ENCODE results near the gene STX2.
A peak's percentile ranks its signal among the peaks of the same experiment; 100 is the strongest.
"Not testable (repeated sequence)": the region's sequence is repeated elsewhere in the genome, so short reads cannot be mapped to it uniquely, and the experiment has no call there.

The STX2 gene

GRCh38 chr12:130800312-130800711, 38.7 kb downstream of the STX2 start:
- no peak for DNase-seq (ENCODE audit: low spot score)

GRCh38 chr12:130799051-130799450, 40.0 kb downstream of the STX2 start:
- DNase-seq (ENCODE audit: low spot score) = no peak

DNA sequence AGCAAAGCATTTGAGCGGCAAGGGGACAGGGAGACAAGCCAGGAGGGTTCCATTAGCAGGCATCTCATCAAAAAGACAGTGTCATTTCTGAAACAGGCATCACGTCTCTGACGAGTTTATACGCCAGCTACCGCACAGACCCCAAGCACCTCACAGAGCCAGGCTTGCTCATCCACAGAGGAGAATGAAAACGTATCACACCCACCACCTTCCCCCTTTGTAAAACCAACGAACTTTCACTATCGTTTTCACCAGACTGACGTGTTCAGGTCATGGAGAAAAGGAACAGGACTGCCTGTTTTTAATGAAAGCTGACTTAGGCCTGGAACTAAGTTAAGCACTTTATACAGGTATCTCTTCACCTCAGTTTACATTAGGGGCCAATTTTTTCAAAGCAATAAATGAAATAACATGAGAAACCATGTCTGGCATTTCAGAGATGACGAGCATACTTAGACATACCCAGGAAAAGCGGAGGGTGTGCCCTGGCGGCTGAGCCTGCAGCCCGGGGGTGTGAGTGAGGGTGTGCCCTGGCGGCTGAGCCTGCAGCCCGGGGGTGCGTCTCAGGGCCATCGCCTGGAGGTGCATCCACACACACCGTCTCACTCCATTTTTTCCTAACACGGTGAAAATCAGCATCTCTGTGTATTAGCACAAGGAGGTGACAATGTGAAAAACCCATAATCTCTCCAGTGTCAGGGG, 41.9 kb downstream of the STX2 start:
- DNase-seq (ENCODE audit: low spot score) = no peak

DNA sequence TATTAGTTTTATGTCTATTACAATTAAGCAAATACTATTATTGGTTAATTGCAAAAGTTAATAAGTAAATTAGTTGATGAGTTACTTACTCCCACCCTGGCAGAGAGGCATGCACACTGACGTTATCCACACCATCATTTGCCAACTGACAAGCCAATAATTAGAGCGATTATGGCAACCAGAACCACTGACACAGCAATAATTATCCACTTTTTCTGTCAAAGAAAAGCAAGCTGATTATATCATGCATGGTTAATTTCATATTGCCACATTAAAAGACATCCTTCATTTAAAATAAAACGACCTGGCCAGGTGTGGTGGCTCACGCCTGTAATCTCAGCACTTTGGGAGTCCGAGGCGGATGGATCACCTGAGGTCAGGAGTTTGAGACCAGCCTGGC, 43.1 kb downstream of the STX2 start:
- DNase-seq (ENCODE audit: low spot score) = no peak

DNA sequence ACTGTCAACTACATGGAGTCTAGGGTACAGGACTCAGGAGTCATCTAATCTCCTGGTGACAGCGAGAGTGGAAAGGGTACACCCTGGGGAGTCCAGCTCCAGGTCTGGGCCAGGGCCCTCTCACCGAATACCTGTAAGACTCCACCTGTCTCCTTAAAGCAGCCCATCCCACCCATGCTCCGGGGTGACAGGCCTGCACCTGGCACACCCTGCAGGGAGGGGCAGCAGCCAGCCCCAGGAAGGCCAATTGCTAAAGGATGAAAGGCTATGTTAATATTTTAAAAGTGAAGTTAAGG, 45.5 kb downstream of the STX2 start:
- no peak for DNase-seq (ENCODE audit: low spot score)

- no peak for DNase-seq (ENCODE audit: low spot score)
Observed at GRCh38 chr12:130792821-130793553, 46.1 kb downstream of the STX2 start.

DNA sequence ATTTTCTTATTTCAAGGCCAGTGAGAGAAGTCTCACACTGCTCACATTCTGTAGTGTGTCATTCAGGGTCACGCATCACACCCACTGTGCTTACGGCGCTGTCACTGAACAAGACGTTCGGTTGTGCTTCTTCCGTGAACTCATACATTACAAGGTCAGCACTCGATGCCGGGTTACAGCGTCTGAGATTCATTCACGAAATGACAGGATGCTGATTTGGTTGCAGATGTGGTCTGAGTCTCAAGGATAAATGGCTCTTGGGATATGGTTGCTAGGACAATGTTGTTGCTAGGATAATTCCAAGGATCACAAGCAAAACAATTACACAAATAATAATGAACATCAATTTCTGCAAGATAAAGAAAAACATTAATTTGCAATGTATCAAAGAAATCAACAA, 47.4 kb downstream of the STX2 start:
- DNase-seq (ENCODE audit: low spot score) = no peak

GRCh38 chr12:130788515-130788914, 50.5 kb downstream of the STX2 start:
- DNase-seq (ENCODE audit: low spot score) = no peak

- no peak for DNase-seq (ENCODE audit: low spot score)
Observed at GRCh38 chr12:130787445-130788410, 51.3 kb downstream of the STX2 start.

DNA sequence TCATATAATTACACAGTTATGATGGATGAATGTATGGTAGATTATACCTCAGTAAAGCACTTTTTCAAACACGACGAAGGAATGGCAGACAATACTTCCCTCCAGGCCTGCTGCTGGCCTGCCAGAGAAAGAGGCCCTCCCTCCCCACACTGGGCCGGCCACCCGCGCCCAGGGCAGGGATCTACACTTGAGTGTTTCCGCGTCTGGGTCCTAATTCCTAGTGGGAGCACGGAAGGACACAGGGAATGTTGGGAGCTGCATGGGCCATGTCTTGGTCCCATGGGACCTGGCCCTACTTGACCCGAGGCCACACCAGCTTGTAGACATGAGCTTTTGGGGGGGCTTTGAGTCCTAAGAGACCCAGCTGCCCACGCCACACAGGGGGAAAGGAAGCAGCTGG, 52.0 kb downstream of the STX2 start:
- DNase-seq (ENCODE audit: low spot score) = no peak

GRCh38 chr12:130783110-130783715, 55.8 kb downstream of the STX2 start:
- no peak for DNase-seq (ENCODE audit: low spot score)

GRCh38 chr12:130782245-130782644, 56.8 kb downstream of the STX2 start:
- not testable (repeated sequence) for DNase-seq (ENCODE audit: low spot score)

DNA sequence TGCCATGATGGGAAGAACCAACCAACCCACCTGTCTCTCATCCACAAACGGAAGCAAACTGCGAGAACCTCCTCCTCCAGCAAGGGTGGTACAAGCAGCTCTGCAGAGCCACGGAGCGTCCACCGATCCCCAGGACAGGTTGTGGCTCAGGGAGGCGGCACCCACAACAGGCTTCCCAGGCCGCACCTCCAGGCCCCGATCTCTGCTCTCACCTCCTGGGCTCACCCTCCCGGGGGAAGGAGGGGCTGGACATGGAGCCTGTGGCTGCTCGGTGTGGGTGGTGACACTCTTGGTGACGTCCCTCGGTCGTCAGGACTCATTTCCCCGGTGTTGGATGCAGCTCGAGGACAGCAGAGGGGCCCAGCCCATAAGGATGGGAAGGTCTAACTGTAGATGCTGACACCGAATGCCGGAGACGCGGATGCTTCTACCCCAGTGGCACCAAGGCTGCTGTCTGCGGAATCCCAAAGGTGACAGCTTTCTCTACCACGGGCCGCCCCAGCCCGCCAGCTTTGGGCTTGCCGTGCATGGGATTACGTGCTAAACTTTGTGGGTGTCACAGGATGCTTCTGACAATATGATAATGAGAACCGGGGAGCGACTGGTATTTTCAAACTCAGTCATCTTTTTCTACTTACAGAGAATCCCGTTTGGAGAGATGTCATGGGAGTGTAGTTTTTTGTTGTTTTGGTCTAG, 58.0 kb downstream of the STX2 start:
- DNase-seq (ENCODE audit: low spot score) = no peak

- no peak for DNase-seq (ENCODE audit: low spot score)
Observed at GRCh38 chr12:130780325-130780724, 58.7 kb downstream of the STX2 start.

DNA sequence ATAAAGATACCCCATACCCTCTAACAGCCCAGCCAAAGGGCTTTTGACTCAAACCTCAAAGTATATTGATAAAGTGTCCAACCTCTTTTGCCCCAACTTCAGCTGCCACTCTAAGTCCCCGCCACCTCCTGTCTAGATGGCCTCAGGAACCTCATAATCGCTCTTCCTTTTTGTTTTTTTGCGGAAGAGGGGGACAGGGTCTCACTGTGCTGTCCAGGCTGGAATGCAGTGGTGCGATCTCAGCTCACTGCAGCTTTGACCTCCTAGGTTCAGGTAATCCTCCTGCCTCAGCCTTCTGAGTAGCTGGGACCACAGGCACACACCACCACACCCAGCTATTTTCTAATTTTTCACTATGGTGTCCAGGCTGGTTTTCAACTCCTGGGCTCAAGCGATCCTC, 60.3 kb downstream of the STX2 start:
- DNase-seq (ENCODE audit: low spot score) = no peak

GRCh38 chr12:130776857-130777339, 62.2 kb downstream of the STX2 start:
- no peak for DNase-seq (ENCODE audit: low spot score)

GRCh38 chr12:130775953-130776856, 62.8 kb downstream of the STX2 start:
- DNase-seq (ENCODE audit: low spot score) = peak; percentile 75

GRCh38 chr12:130770413-130771028, 68.5 kb downstream of the STX2 start:
- no peak for DNase-seq (ENCODE audit: low spot score)

DNA sequence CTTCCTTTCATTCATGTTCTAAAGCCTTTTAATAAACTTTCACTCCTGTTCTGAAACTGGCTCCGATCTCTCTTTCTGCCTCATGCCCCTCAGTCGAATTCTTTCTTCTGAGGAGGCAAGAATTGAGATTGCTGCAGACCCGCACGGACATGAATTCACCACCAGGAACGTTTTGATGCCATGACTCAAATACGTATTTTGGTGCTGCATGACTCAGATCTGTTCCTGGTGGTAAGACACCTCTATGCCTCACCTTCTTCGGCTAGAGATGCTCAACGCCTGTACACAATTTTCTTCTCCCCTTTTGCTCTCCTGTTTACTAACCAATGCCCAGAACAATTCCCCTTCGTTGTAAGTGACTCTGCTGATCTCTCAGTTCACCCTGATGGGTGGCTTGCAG, 70.9 kb downstream of the STX2 start:
- DNase-seq (ENCODE audit: low spot score) = no peak

DNA sequence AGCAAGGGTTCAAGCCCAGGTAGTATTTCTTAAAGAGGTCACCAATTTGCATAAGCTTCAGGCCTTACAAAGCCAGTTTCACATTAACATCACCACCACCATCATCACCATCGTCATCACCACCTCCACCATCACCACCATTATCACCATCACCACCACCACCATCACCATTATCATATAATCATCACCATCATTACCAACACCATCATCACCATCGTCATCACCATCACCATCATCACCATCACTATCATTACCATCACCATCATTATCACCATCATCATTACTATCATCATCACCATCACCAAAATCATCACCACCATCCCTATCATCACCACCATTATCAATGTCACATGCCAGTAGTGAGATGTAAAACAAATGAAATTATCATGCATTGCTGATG, 72.6 kb downstream of the STX2 start:
- no peak for DNase-seq (ENCODE audit: low spot score)

All from Ammon's horn (tissue), 1 donor.